Measurements from ENCODE around the gene HIBADH.

HIBADH gene

GRCh38 chr7:27567266-27567665, 95.4 kb downstream of the HIBADH start:
- no peaks in the 10 kb centered on the region for H3K27me3 ChIP-seq (ENCODE audit: control insufficient read depth in 2 of 2, insufficient read depth in 2 of 2, low read length in 2 of 2)
- H3K27ac ChIP-seq (ENCODE audit: low read depth in 2 of 2, low read length in 2 of 2): no peak overlapping the region
- no peaks in the 10 kb centered on the region for H3K36me3 ChIP-seq (ENCODE audit: control insufficient read depth in 2 of 2, insufficient read depth in 2 of 2, low read length in 2 of 2)
- H3K4me1 ChIP-seq (ENCODE audit: control insufficient read depth in 2 of 2, insufficient read depth in 2 of 2, low read length in 2 of 2): no peaks in the 10 kb centered on the region
- no peak overlapping the region for H3K9ac ChIP-seq (ENCODE audit: low read depth in 1 of 2, low read length in 2 of 2)
- peaks cover 0 to 3% of the 10 kb centered on the region in 2 donors for H3K9me3 ChIP-seq (ENCODE audit: control insufficient read depth in 2 of 2, low read length in 2 of 2)
- no peak overlapping the region for H3K4me3 ChIP-seq (ENCODE audit: low read length in 2 of 2)

GRCh38 chr7:27564881-27565482, 97.7 kb downstream of the HIBADH start:
- H3K27me3 ChIP-seq (ENCODE audit: control insufficient read depth in 2 of 2, insufficient read depth in 2 of 2, low read length in 2 of 2): no peaks in the 10 kb centered on the region
- no peaks in the 10 kb centered on the region for H3K36me3 ChIP-seq (ENCODE audit: control insufficient read depth in 2 of 2, insufficient read depth in 2 of 2, low read length in 2 of 2)
- peaks cover 0 to 3% of the 10 kb centered on the region in 2 donors for H3K9me3 ChIP-seq (ENCODE audit: control insufficient read depth in 2 of 2, low read length in 2 of 2)
- no peak overlapping the region for H3K4me3 ChIP-seq (ENCODE audit: low read length in 2 of 2)
- no peaks in the 10 kb centered on the region for H3K4me1 ChIP-seq (ENCODE audit: control insufficient read depth in 2 of 2, insufficient read depth in 2 of 2, low read length in 2 of 2)
- no peak overlapping the region for H3K27ac ChIP-seq (ENCODE audit: low read depth in 2 of 2, low read length in 2 of 2)
- no peak overlapping the region for H3K9ac ChIP-seq (ENCODE audit: low read depth in 1 of 2, low read length in 2 of 2)

- H3K36me3 ChIP-seq (ENCODE audit: control insufficient read depth in 2 of 2, insufficient read depth in 2 of 2, low read length in 2 of 2): no peaks in the 10 kb centered on the region
- no peak overlapping the region for H3K4me3 ChIP-seq (ENCODE audit: low read length in 2 of 2)
- no peak overlapping the region for H3K27ac ChIP-seq (ENCODE audit: low read depth in 2 of 2, low read length in 2 of 2)
- H3K9me3 ChIP-seq (ENCODE audit: control insufficient read depth in 2 of 2, low read length in 2 of 2): peaks cover 0 to 3% of the 10 kb centered on the region in 2 donors
- no peaks in the 10 kb centered on the region for H3K4me1 ChIP-seq (ENCODE audit: control insufficient read depth in 2 of 2, insufficient read depth in 2 of 2, low read length in 2 of 2)
- no peaks in the 10 kb centered on the region for H3K27me3 ChIP-seq (ENCODE audit: control insufficient read depth in 2 of 2, insufficient read depth in 2 of 2, low read length in 2 of 2)
- no peak overlapping the region for H3K9ac ChIP-seq (ENCODE audit: low read depth in 1 of 2, low read length in 2 of 2)
These were observed 101.9 kb downstream of the HIBADH start for GRCh38 chr7:27560706-27561235.

GRCh38 chr7:27555670-27556069, 107.0 kb downstream of the HIBADH start:
- Histone ChIP-seq H3K9ac (ENCODE audit: low read depth in 1 of 2, low read length in 2 of 2) (no peak overlapping the region), H3K9me3 (ENCODE audit: control insufficient read depth in 2 of 2, low read length in 2 of 2) (no peaks in the 10 kb centered on the region), H3K27me3 (ENCODE audit: control insufficient read depth in 2 of 2, insufficient read depth in 2 of 2, low read length in 2 of 2) (no peaks in the 10 kb centered on the region), H3K4me1 (ENCODE audit: control insufficient read depth in 2 of 2, insufficient read depth in 2 of 2, low read length in 2 of 2) (no peaks in the 10 kb centered on the region), H3K36me3 (ENCODE audit: control insufficient read depth in 2 of 2, insufficient read depth in 2 of 2, low read length in 2 of 2) (no peaks in the 10 kb centered on the region), H3K4me3 (ENCODE audit: low read length in 2 of 2) (no peak overlapping the region), H3K27ac (ENCODE audit: low read depth in 2 of 2, low read length in 2 of 2) (no peak overlapping the region)

GRCh38 chr7:27554826-27555225, 107.9 kb downstream of the HIBADH start:
- Histone ChIP-seq H3K4me1 (ENCODE audit: control insufficient read depth in 2 of 2, insufficient read depth in 2 of 2, low read length in 2 of 2) (no peaks in the 10 kb centered on the region), H3K27me3 (ENCODE audit: control insufficient read depth in 2 of 2, insufficient read depth in 2 of 2, low read length in 2 of 2) (no peaks in the 10 kb centered on the region), H3K9me3 (ENCODE audit: control insufficient read depth in 2 of 2, low read length in 2 of 2) (no peaks in the 10 kb centered on the region), H3K27ac (ENCODE audit: low read depth in 2 of 2, low read length in 2 of 2) (no peak overlapping the region), H3K36me3 (ENCODE audit: control insufficient read depth in 2 of 2, insufficient read depth in 2 of 2, low read length in 2 of 2) (no peaks in the 10 kb centered on the region), H3K9ac (ENCODE audit: low read depth in 1 of 2, low read length in 2 of 2) (no peak overlapping the region), H3K4me3 (ENCODE audit: low read length in 2 of 2) (no peak overlapping the region)

GRCh38 chr7:27553273-27553672, 109.4 kb downstream of the HIBADH start:
- Histone ChIP-seq H3K9me3 (ENCODE audit: control insufficient read depth in 2 of 2, low read length in 2 of 2) (no peaks in the 10 kb centered on the region), H3K27ac (ENCODE audit: low read depth in 2 of 2, low read length in 2 of 2) (no peak overlapping the region), H3K9ac (ENCODE audit: low read depth in 1 of 2, low read length in 2 of 2) (no peak overlapping the region), H3K36me3 (ENCODE audit: control insufficient read depth in 2 of 2, insufficient read depth in 2 of 2, low read length in 2 of 2) (no peaks in the 10 kb centered on the region), H3K4me3 (ENCODE audit: low read length in 2 of 2) (no peak overlapping the region), H3K27me3 (ENCODE audit: control insufficient read depth in 2 of 2, insufficient read depth in 2 of 2, low read length in 2 of 2) (no peaks in the 10 kb centered on the region), H3K4me1 (ENCODE audit: control insufficient read depth in 2 of 2, insufficient read depth in 2 of 2, low read length in 2 of 2) (no peaks in the 10 kb centered on the region)

GRCh38 chr7:27551803-27552400, 110.8 kb downstream of the HIBADH start:
- Histone ChIP-seq H3K9me3 (ENCODE audit: control insufficient read depth in 2 of 2, low read length in 2 of 2) (no peaks in the 10 kb centered on the region), H3K4me3 (ENCODE audit: low read length in 2 of 2) (no peak overlapping the region), H3K27ac (ENCODE audit: low read depth in 2 of 2, low read length in 2 of 2) (no peak overlapping the region), H3K36me3 (ENCODE audit: control insufficient read depth in 2 of 2, insufficient read depth in 2 of 2, low read length in 2 of 2) (no peaks in the 10 kb centered on the region), H3K9ac (ENCODE audit: low read depth in 1 of 2, low read length in 2 of 2) (no peak overlapping the region), H3K4me1 (ENCODE audit: control insufficient read depth in 2 of 2, insufficient read depth in 2 of 2, low read length in 2 of 2) (no peaks in the 10 kb centered on the region), H3K27me3 (ENCODE audit: control insufficient read depth in 2 of 2, insufficient read depth in 2 of 2, low read length in 2 of 2) (no peaks in the 10 kb centered on the region)

GRCh38 chr7:27549606-27550005, 113.1 kb downstream of the HIBADH start:
- Histone ChIP-seq H3K9me3 (ENCODE audit: control insufficient read depth in 2 of 2, low read length in 2 of 2) (no peaks in the 10 kb centered on the region), H3K9ac (ENCODE audit: low read depth in 1 of 2, low read length in 2 of 2) (no peak overlapping the region), H3K4me3 (ENCODE audit: low read length in 2 of 2) (no peak overlapping the region), H3K27ac (ENCODE audit: low read depth in 2 of 2, low read length in 2 of 2) (no peak overlapping the region), H3K27me3 (ENCODE audit: control insufficient read depth in 2 of 2, insufficient read depth in 2 of 2, low read length in 2 of 2) (no peaks in the 10 kb centered on the region), H3K4me1 (ENCODE audit: control insufficient read depth in 2 of 2, insufficient read depth in 2 of 2, low read length in 2 of 2) (no peaks in the 10 kb centered on the region), H3K36me3 (ENCODE audit: control insufficient read depth in 2 of 2, insufficient read depth in 2 of 2, low read length in 2 of 2) (no peaks in the 10 kb centered on the region)

GRCh38 chr7:27548304-27548703, 114.4 kb downstream of the HIBADH start:
- H3K27me3 ChIP-seq (ENCODE audit: control insufficient read depth in 2 of 2, insufficient read depth in 2 of 2, low read length in 2 of 2): no peaks in the 10 kb centered on the region
- H3K4me3 ChIP-seq (ENCODE audit: low read length in 2 of 2): no peak overlapping the region
- H3K9me3 ChIP-seq (ENCODE audit: control insufficient read depth in 2 of 2, low read length in 2 of 2): no peaks in the 10 kb centered on the region
- no peaks in the 10 kb centered on the region for H3K4me1 ChIP-seq (ENCODE audit: control insufficient read depth in 2 of 2, insufficient read depth in 2 of 2, low read length in 2 of 2)
- no peaks in the 10 kb centered on the region for H3K36me3 ChIP-seq (ENCODE audit: control insufficient read depth in 2 of 2, insufficient read depth in 2 of 2, low read length in 2 of 2)
- H3K9ac ChIP-seq (ENCODE audit: low read depth in 1 of 2, low read length in 2 of 2): no peak overlapping the region
- no peak overlapping the region for H3K27ac ChIP-seq (ENCODE audit: low read depth in 2 of 2, low read length in 2 of 2)

- Histone ChIP-seq H3K9me3 (ENCODE audit: control insufficient read depth in 2 of 2, low read length in 2 of 2) (no peaks in the 10 kb centered on the region), H3K36me3 (ENCODE audit: control insufficient read depth in 2 of 2, insufficient read depth in 2 of 2, low read length in 2 of 2) (peaks cover 0 to 2% of the 10 kb centered on the region in 2 donors), H3K27me3 (ENCODE audit: control insufficient read depth in 2 of 2, insufficient read depth in 2 of 2, low read length in 2 of 2) (no peaks in the 10 kb centered on the region), H3K27ac (ENCODE audit: low read depth in 2 of 2, low read length in 2 of 2) (no peak overlapping the region), H3K9ac (ENCODE audit: low read depth in 1 of 2, low read length in 2 of 2) (no peak overlapping the region), H3K4me1 (ENCODE audit: control insufficient read depth in 2 of 2, insufficient read depth in 2 of 2, low read length in 2 of 2) (no peaks in the 10 kb centered on the region), H3K4me3 (ENCODE audit: low read length in 2 of 2) (no peak overlapping the region)
These were observed 115.3 kb downstream of the HIBADH start for GRCh38 chr7:27547401-27547800.

Measured in mucosa of rectum (tissue), 2 donors.